ENCODE measurements around the gene RAET1G. TPM values are rescaled to one million over a fixed set of nuclear protein-coding genes. Genes with fewer than 3 reads are reported as not detected.

The RAET1G gene
- polyA plus RNA-seq, 2 of the 4 experiments (the other 2 are of a cell fraction) = 10.1 to 24.4 TPM

DNA sequence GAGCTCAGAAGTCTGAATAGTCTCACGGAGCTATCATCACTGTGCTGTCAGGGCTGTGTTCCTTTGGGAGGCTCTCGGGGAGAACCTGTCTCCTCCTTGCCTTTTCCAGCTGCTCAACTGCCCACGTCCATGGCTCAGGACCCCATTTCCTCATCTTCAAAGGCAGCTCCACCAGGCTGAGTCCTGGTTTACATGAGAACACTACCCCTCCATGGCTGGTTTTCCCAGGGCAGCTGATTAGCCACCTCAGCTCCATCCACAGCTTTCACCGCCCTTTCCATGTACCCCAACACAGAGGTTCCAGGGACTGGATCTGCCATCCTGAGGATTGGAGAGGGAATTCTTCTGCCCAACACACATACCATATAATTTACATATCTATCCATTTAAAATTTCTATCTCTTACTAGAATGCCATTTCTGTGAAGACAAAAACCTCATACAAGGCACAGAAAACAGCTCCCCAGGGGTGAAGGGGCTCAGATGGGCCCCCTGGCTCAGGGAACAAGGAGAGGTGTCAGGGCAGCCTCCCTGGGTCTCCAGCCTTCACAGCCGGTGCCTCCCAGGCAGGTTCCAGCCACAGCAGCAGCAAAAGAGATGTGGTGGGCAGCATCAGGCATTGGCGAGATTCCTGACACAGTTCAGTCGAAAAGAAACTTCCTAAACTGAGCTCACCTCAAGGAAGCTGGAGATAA is 22.8 kb downstream of the RAET1G start:
- TF ChIP-seq ZNF302 (CRISPR knock-in tag; IDR thresholded peaks at IDR 0.05) (no peak), RAD21 (conservative IDR thresholded peaks at IDR 0.05 in 1 of 2, IDR thresholded peaks at IDR 0.05 in 1 of 2) (no peak), CBX8 (IDR thresholded peaks at IDR 0.05) (no peak), JUNB (IDR thresholded peaks at IDR 0.05) (no peak), NR3C1 (IDR thresholded peaks at IDR 0.05) (no peak), MYC (IDR thresholded peaks at IDR 0.05; ENCODE audit: borderline replicate concordance, low read length) (no peak), RARB (CRISPR knock-in tag; IDR thresholded peaks at IDR 0.05) (no peak), CBX2 (IDR thresholded peaks at IDR 0.05; ENCODE audit: borderline replicate concordance, low read depth) (no peak)
- TF ChIP-seq, protein P1, sequence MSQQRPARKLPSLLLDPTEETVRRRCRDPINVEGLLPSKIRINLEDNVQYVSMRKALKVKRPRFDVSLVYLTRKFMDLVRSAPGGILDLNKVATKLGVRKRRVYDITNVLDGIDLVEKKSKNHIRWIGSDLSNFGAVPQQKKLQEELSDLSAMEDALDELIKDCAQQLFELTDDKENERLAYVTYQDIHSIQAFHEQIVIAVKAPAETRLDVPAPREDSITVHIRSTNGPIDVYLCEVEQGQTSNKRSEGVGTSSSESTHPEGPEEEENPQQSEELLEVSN (IDR thresholded peaks at IDR 0.05; ENCODE audit: borderline replicate concordance, low read depth) = no peak
- TF ChIP-seq, protein P2, sequence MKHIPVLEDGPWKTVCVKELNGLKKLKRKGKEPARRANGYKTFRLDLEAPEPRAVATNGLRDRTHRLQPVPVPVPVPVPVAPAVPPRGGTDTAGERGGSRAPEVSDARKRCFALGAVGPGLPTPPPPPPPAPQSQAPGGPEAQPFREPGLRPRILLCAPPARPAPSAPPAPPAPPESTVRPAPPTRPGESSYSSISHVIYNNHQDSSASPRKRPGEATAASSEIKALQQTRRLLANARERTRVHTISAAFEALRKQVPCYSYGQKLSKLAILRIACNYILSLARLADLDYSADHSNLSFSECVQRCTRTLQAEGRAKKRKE (CRISPR knock-in tag; IDR thresholded peaks at IDR 0.05; ENCODE audit: low read depth) = no peak
- POLR2A ChIA-PET = no interaction called here
- WGBS (ENCODE audit: missing lambda C conversion rate) = 73% methylated on average over 7 of the region's 7 CpGs
- Histone ChIP-seq H3K27ac (0 out of 6 replicates have a peak overlapping the region, but pooled peaks of 1 of the 2 experiments have one; percentile 26), H3K9me3 (no peaks in the 10 kb centered on the region), H3K4me3 (no peak overlapping the region), H3K4me1 (peaks cover 34% of the 10 kb centered on the region), H3K4me2 (no peak overlapping the region)
- FAIRE-seq (no peak), DNase-seq (ENCODE audit: low read depth in 1 of 2, low spot score in 1 of 2) (no peak), ATAC-seq (no peak)
- CTCF ChIA-PET = interaction anchor here (1.1 to 1.4 kb wide), 4 partner anchors 11 to 65 kb away, joined by 3 to 4 read pairs (median 4); no protein-coding TSS in a partner anchor

GRCh38 chr6:149899486-149899885 is 23.4 kb downstream of the RAET1G start:
- H3K4me2 ChIP-seq = no peak overlapping the region
- WGBS (ENCODE audit: missing lambda C conversion rate) = 83% methylated on average over 6 of the region's 6 CpGs
- FAIRE-seq = no peak
- ChIA-PET CTCF (interaction anchor here (1.1 to 1.4 kb wide), 3 partner anchors 11 to 64 kb away, joined by 3 to 4 read pairs (median 3); no protein-coding TSS in a partner anchor), POLR2A (no interaction called here)
- no peak for DNase-seq (ENCODE audit: low read depth in 1 of 2, low spot score in 1 of 2)
- no peaks in the 10 kb centered on the region for H3K9me3 ChIP-seq
- no peak overlapping the region for H3K27ac ChIP-seq
- no peak for ATAC-seq
- H3K4me1 ChIP-seq = peaks cover 40% of the 10 kb centered on the region
- H3K4me3 ChIP-seq = no peak overlapping the region
- no peak for TF ChIP-seq KDM5A (IDR thresholded peaks at IDR 0.05)
- no peak for TF ChIP-seq TFCP2L1 (CRISPR knock-in tag; IDR thresholded peaks at IDR 0.05)
- TF ChIP-seq NFE2L2 (conservative IDR thresholded peaks at IDR 0.05; ENCODE audit: low read length) = no peak
- TF ChIP-seq NR3C1 (IDR thresholded peaks at IDR 0.05) = no peak
- no peak for TF ChIP-seq ZFP36 (IDR thresholded peaks at IDR 0.05; ENCODE audit: borderline replicate concordance, partially characterized antibody)
- no peak for TF ChIP-seq KDM1A (IDR thresholded peaks at IDR 0.05; ENCODE audit: low read depth)
- no peak for TF ChIP-seq MAFK (IDR thresholded peaks at IDR 0.05; ENCODE audit: partially characterized antibody)
- TF ChIP-seq CBX2 (IDR thresholded peaks at IDR 0.05; ENCODE audit: borderline replicate concordance, low read depth) = no peak
- no peak for TF ChIP-seq MYC (IDR thresholded peaks at IDR 0.05; ENCODE audit: borderline replicate concordance, low read length)
- no peak for TF ChIP-seq ZNF302 (CRISPR knock-in tag; IDR thresholded peaks at IDR 0.05)
- TF ChIP-seq HEYL (CRISPR knock-in tag; IDR thresholded peaks at IDR 0.05) = no peak
- TF ChIP-seq HES2 (IDR thresholded peaks at IDR 0.05) = no peak
- TF ChIP-seq, protein P3, sequence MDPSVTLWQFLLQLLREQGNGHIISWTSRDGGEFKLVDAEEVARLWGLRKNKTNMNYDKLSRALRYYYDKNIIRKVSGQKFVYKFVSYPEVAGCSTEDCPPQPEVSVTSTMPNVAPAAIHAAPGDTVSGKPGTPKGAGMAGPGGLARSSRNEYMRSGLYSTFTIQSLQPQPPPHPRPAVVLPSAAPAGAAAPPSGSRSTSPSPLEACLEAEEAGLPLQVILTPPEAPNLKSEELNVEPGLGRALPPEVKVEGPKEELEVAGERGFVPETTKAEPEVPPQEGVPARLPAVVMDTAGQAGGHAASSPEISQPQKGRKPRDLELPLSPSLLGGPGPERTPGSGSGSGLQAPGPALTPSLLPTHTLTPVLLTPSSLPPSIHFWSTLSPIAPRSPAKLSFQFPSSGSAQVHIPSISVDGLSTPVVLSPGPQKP (IDR thresholded peaks at IDR 0.05; ENCODE audit: low read depth, low read length) = no peak
- TF ChIP-seq, protein P4, sequence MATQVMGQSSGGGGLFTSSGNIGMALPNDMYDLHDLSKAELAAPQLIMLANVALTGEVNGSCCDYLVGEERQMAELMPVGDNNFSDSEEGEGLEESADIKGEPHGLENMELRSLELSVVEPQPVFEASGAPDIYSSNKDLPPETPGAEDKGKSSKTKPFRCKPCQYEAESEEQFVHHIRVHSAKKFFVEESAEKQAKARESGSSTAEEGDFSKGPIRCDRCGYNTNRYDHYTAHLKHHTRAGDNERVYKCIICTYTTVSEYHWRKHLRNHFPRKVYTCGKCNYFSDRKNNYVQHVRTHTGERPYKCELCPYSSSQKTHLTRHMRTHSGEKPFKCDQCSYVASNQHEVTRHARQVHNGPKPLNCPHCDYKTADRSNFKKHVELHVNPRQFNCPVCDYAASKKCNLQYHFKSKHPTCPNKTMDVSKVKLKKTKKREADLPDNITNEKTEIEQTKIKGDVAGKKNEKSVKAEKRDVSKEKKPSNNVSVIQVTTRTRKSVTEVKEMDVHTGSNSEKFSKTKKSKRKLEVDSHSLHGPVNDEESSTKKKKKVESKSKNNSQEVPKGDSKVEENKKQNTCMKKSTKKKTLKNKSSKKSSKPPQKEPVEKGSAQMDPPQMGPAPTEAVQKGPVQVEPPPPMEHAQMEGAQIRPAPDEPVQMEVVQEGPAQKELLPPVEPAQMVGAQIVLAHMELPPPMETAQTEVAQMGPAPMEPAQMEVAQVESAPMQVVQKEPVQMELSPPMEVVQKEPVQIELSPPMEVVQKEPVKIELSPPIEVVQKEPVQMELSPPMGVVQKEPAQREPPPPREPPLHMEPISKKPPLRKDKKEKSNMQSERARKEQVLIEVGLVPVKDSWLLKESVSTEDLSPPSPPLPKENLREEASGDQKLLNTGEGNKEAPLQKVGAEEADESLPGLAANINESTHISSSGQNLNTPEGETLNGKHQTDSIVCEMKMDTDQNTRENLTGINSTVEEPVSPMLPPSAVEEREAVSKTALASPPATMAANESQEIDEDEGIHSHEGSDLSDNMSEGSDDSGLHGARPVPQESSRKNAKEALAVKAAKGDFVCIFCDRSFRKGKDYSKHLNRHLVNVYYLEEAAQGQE (IDR thresholded peaks at IDR 0.05) = no peak
